Activated CD8-positive, alpha-beta memory T cell treated with anti-CD3 and anti-CD28 coated beads, Interleukin-2, amount 50 U/mL, for 48 hours (primary cell): ENCODE measurements around the gene SV2C.
A peak's percentile ranks its signal among the peaks of the same experiment; 100 is the strongest.
"Not testable (repeated sequence)": the region's sequence is repeated elsewhere in the genome, so short reads cannot be mapped to it uniquely, and the experiment has no call there.

Experiments
- DNase-seq: peaks from one replicate; pipeline ENCODE4 v3.0.0-alpha.2; 2020

SV2C gene

DNA sequence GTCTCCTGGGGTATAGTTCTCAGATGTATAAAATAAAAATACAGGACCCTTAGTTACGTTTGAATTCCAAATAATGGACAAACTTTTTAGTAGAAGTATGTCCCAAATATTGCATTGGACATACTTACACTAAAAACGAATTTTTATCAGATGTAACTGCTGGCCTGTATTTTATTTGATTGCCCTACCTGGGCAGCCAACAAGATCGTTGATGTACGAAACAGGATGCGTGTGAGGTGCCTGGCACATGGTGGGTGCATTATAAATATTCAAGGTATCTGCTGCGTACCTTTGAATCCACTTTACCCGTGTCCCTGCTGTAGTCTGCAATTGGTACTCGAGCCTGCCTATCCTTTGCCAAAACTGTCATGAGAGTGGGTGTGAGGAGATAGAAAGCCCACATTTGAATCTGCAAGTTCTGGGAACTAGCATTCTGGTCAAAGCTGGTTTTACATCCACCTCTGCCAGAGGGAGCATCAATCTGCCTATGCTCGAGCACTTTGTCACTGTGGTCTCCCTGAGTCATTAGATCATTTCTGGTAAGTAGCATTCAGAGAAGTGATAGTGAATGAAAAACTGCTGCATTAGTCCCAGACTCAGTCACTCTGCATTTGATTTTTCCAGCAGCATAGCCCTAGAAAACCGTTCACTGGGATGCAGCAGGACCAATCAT is 186.2 kb downstream of the SV2C start:
- no peak for DNase-seq

DNA sequence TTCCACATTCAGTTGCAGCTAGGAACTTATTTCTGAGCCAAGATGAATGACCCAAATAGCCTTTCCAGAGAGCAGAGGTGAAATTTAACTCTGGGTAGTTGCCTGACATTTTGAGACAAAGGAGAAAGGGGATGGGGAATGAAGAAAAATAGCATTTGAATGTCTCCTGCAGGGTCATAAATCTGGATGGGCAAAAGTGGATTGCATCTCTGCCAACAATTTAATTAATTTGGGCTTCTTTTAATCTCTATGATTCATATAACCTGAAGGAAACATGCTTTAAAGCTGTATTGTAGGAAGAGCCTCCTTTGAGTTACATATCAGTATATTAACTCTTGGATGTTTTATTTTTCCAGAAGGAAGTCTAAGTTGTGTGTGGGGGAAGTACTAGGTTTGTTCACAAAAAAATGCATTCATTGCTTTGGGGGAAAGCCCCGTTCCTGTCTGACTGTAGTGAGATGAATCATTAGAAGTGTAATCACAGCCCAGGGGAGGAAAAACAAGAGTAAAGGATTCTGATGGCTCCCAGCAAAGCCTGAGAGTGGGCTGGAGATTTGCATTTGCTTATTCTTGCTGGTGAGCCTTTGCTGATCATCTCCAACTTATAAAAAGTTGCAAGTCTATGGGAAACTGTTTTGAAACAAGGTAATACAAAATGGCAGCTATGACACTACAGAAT is 186.9 kb downstream of the SV2C start:
- DNase-seq, result no peak

GRCh38 chr5:76271836-76272235 is 188.7 kb downstream of the SV2C start:
- no peak for DNase-seq

GRCh38 chr5:76273206-76273885 is 190.2 kb downstream of the SV2C start:
- DNase-seq, result no peak

DNA sequence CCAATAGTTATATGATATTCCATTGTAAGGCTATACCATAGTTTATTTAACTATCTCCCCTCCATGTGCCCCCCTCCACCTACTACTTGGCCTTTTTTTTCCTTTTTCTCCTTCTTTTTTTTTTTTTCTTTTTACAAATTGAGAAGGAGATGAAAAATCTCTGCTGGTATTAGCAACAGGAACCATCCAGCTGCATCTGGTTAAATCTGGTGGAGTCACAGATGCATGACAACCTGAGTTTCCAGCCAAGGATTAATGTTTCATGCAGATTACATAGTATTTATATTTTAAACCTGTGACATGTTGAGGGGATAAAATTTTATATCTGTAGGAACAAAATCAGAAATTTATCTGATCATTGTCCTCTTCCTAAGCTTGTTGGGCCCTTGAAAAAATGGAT is 191.4 kb downstream of the SV2C start:
- DNase-seq, result no peak

DNA sequence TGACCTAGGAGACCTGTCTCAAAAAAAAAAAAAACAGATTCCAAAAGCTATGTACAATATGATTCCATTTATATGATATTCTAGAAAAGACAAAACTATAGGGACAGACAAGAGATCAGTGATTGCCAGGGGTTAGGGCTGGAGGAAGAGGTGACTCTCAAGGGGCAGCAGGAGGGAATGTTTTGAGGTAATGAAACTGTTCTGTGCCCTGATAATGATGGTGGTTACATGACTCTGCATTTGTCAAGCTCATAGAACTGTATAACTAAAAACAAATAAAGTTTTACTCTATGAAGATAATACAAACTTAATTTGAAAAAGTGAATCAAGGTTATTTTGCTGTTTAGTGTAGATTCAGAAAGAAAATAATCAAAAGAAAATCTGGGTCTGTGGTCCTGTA is 194.6 kb downstream of the SV2C start:
- DNase-seq, result no peak

- no peak for DNase-seq
These were observed 195.1 kb downstream of the SV2C start for GRCh38 chr5:76278261-76278789.

GRCh38 chr5:76280494-76280893 is 197.3 kb downstream of the SV2C start:
- DNase-seq, result no peak

- DNase-seq, result no peak
These were observed 200.5 kb downstream of the SV2C start for GRCh38 chr5:76283670-76284069.

DNA sequence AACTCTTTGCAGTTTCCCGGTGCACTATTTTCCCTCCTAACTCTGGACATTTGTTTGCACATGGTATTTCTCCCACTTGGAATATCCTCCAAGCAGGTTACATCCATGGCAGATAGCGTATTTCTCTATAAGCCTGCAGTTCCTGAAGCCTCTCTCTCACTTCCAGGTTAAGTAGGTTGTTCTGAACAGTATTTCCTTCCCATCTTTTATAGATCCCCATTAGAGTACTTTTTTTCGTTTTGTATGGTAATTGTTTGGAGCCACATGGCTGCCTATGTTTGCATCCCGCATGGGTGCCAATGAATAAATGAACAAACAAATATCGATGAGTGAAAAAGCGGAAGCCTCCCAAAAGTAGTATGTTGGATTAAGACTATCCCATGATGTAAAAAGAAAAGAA is 206.5 kb downstream of the SV2C start:
- DNase-seq, result no peak

DNA sequence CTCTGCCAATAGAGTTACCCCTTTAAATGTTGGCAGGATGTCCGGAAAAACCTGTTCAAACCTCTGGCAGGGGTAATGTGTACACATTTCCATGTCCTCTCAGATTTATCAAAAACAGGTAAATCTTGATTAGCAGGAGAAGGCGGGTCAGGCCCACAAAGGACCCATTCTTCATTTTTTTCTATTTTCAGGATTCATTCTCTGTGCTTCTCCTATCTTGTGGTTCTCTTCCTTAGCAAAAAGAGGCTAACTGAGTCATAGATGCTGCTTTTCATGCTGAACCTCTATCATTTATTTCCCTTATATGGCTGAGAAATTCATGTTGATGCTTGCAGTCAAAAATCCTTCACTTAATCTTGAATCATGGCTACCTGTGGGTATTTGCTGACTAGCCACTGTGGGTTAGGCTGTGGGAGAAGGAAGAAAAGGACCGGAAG is 207.2 kb downstream of the SV2C start:
- DNase-seq, result no peak

GRCh38 chr5:76291305-76292077 is 208.3 kb downstream of the SV2C start:
- DNase-seq, result no peak

DNA sequence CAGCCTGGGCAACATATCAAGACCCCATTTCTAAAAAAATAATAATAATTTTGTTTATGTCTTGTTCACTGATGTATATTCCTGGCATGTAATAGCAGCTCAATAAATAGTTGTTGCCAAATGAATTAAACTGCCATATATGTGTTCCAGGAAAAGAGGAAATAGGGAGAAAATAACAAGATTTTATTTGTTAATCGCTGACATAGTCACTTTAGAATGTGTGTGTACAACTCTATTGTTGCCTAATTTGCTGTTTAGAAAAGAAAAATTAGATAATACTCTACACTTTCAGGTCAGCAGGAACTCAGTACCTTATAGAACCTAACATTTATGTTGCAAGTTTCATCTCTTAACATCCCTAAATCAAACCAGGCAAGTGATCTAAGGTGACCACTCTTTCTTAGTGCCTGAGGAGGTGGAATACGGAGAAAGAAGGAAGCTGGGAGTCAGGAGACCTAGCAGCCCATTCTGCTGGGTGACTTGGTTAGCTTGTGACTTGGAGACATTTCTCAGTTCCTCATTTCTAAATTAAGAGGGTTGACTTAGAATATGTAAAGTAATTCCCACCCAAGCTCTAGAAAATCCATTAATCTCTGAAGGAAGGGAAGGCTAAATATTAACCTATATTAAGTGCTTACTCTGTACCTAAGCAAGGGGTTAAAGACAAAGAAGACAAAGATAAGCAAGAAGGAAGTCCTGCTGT is 209.6 kb downstream of the SV2C start:
- DNase-seq, result no peak

DNA sequence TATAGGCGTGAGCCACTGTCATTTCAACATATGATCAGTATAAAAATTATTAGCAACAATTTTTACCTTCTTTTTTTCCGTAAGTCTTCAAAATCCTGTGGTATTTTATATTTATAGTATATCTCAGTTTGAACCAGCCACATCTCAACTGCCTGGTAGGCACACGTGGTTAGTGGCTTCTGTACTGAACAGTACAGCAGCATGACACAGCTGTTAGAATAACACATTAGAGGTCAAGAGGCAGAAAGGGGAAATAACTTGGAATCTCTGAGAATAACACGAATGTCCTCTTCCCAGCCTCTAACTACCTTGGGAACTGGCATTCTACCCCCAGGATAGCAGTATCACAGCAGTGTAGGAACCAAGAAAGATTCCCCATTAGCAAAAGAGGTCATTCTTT is 211.4 kb downstream of the SV2C start:
- no peak for DNase-seq

GRCh38 chr5:76298852-76299251 is 215.7 kb downstream of the SV2C start:
- no peak for DNase-seq

- DNase-seq, result no peak
These were observed 216.4 kb downstream of the SV2C start for GRCh38 chr5:76299592-76299991.

- DNase-seq, result not testable (repeated sequence)
These were observed 218.7 kb downstream of the SV2C start for GRCh38 chr5:76301932-76302331.

DNA sequence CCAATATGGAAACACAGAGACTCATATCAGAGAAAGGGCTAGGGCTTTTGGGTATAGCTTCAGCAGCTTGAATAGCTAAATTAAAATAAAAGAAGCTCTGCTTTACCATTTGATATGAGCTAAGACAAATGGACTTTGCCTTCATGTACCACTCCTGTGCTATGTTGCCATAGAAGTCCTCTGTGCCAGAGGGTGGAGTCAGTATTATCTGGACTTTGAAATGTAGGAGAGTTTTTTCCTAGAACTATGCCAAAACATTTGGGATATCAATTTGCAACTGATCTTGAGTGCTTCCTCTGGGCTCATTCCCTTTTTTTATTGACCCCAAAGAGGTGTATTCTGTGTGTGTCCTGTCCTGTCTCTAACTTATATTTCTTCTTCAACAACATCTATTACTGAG is 219.5 kb downstream of the SV2C start:
- not testable (repeated sequence) for DNase-seq

DNA sequence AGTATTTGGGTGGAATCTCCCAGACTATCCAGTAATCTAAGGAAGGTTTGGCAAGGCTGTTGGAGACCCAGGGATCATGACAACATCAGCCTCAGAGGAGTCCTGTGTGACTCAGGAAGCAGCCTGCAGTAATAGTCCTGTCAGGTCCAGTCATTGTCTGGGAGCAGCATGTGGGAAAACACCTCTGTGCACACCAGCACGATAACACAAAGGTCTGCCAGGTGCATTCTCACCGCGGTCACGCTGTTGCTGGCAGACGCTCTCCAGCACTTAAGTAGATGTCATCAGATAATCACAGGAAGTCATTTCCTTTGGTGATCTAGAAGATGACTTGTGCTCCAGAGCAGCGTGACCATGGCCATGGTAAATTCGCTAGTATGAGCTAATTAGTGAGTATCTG is 220.7 kb downstream of the SV2C start:
- peak; percentile 56 for DNase-seq

DNA sequence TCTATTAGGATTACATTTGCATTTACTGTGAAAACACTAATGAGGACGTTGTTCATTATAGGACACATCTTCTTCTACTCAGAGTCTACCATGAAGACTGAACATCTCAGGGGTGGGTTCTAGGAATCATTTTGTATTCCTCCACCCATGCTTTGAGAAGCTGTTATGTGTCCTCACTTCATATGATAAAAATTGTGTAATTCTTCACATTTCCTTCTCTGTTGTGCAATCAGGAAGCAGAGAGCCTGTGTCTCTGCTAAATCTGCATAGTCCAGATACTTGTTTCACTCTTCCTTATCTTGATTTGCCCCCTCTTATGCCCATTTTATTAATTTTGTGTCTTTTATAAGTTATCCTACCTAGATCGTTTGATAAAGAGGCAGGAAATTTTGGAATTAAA is 222.1 kb downstream of the SV2C start:
- no peak for DNase-seq

GRCh38 chr5:76305775-76306174 is 222.6 kb downstream of the SV2C start:
- DNase-seq, result no peak

GRCh38 chr5:76310208-76310607 is 227.0 kb downstream of the SV2C start:
- DNase-seq, result no peak

GRCh38 chr5:76312783-76313182 is 229.6 kb downstream of the SV2C start:
- DNase-seq, result no peak
